A673 (cell line): ENCODE results near the gene EMC1. TPM values are rescaled to one million over a fixed set of nuclear protein-coding genes. Genes with fewer than 3 reads are reported as not detected.

Experiments
- BruUV-seq: library from RNA; stranded (reverse); fragments of 400-500 nt; replicated peaks from 2 replicates; lab custom pipeline; 2021; lab: Mats Ljungman, UMichigan
- CTCF ChIA-PET: fragments of 300-600 bp; sonication (Branson Sonifier 250); formaldehyde crosslinking; loops from one replicate; lab custom pipeline; 2022; ENCODE audit warnings: antibody characterized with exemption; lab: Charles Lee
- POLR2A ChIA-PET: fragments of 300-600 bp; sonication (Branson Sonifier 250); formaldehyde crosslinking; loops from one replicate; lab custom pipeline; 2022; ENCODE audit warnings: antibody characterized with exemption; ENCODE audit not compliant: low non-redundant PET; lab: Charles Lee
- DNase-seq: peaks from one replicate; pipeline ENCODE4 v3.0.0-alpha.2; 2015; ENCODE audit warnings: low spot score
- H3K27ac ChIP-seq: fragments of 200-600 bp; sonication (generic); 2 replicates; pipeline ENCODE4 v1.5.1; 2016; ENCODE audit warnings: mixed run types, low read depth, mild to moderate bottlenecking, mixed read lengths, antibody characterized with exemption, low read length; ENCODE audit not compliant: poor library complexity, severe bottlenecking
- H3K27me3 ChIP-seq: fragments of 200-600 bp; sonication (generic); replicated peaks from 2 replicates; pipeline ENCODE4 v1.6.1; 2017; ENCODE audit warnings: mixed run types, low read depth, mild to moderate bottlenecking, mixed read lengths, antibody characterized with exemption, low read length; ENCODE audit not compliant: insufficient read depth, poor library complexity
- H3K36me3 ChIP-seq: fragments of 200-600 bp; sonication (generic); 2 replicates; pipeline ENCODE4 v1.6.1; 2016; ENCODE audit warnings: mixed run types, mild to moderate bottlenecking, mixed read lengths, antibody characterized with exemption, low read length; ENCODE audit not compliant: insufficient read depth, poor library complexity, severe bottlenecking
- H3K4me1 ChIP-seq: fragments of 200-600 bp; sonication (generic); 2 replicates; pipeline ENCODE4 v1.6.1; 2017; ENCODE audit warnings: mixed run types, mild to moderate bottlenecking, mixed read lengths, antibody characterized with exemption, low read length; ENCODE audit not compliant: insufficient read depth, poor library complexity, severe bottlenecking
- H3K4me3 ChIP-seq: fragments of 200-600 bp; sonication (generic); 2 replicates; pipeline ENCODE4 v1.5.1; 2016; ENCODE audit warnings: low read depth, mixed run types, mild to moderate bottlenecking, mixed read lengths, low read length; ENCODE audit not compliant: poor library complexity, severe bottlenecking
- H3K9me3 ChIP-seq: fragments of 200-600 bp; sonication (generic); 2 replicates; pipeline ENCODE4 v1.6.1; 2016; ENCODE audit warnings: mixed run types, low read depth, mild to moderate bottlenecking, mixed read lengths, antibody characterized with exemption, low read length; ENCODE audit not compliant: poor library complexity, severe bottlenecking
- CTCF ChIP-seq: fragments of 300-800, 200-600 bp; sonication (generic); conservative IDR thresholded peaks from 2 replicates; pipeline ENCODE4 v1.5.1; 2017; ENCODE audit warnings: low read depth, mild to moderate bottlenecking, antibody characterized with exemption, low read length, moderate library complexity, mixed read lengths
- EZH2 ChIP-seq: fragments of 200-600 bp; sonication (generic); IDR thresholded peaks from 2 replicates; pipeline ENCODE4 v1.6.1; 2017; ENCODE audit warnings: borderline replicate concordance, low read depth, mild to moderate bottlenecking, mixed read lengths, antibody characterized with exemption, low read length; ENCODE audit not compliant: poor library complexity, severe bottlenecking
- intact Hi-C: fragments of 100-400 bp; cut with micrococcal nuclease; formaldehyde crosslinking; loops from one replicate; pipeline ENCODE4 v1.10.0; 2022; ENCODE audit not compliant: unreplicated experiment
- total RNA-seq: library from RNA; stranded (reverse); gene quantifications from 2 replicates; pipeline ENCODE4 v1.2.3, GENCODE V29; 2021

Gene EMC1
- total RNA-seq, 1 experiment from 2014 or later: 84.3 TPM

- ChIA-PET POLR2A (no interaction called here), CTCF (no interaction called here)
- no peaks in the 10 kb centered on the region for H3K4me1 ChIP-seq
- H3K4me3 ChIP-seq: no peak overlapping the region
- no peaks in the 10 kb centered on the region for H3K9me3 ChIP-seq
- intact Hi-C loops: loop anchor here (10.0 kb wide), 1 partner anchor 55 kb away; no protein-coding TSS in a partner anchor
- H3K27ac ChIP-seq: no peak overlapping the region
- no TSS peak for BruUV-seq
- H3K36me3 ChIP-seq: peaks cover 97% of the 10 kb centered on the region
- TF ChIP-seq CTCF (no peak), EZH2 (no peak)
- H3K27me3 ChIP-seq: no peaks in the 10 kb centered on the region
- no peak for DNase-seq
Measured at GRCh38 chr1:19169642-19170041, 81.7 kb downstream of the EMC1 start.

GRCh38 chr1:19167140-19167539 lies 84.2 kb downstream of the EMC1 start:
- no peaks in the 10 kb centered on the region for H3K4me1 ChIP-seq
- no peaks in the 10 kb centered on the region for H3K27me3 ChIP-seq
- DNase-seq: no peak
- BruUV-seq: no TSS peak
- intact Hi-C loops: loop anchor here (10.0 kb wide), 1 partner anchor 52 kb away; no protein-coding TSS in a partner anchor
- ChIA-PET POLR2A (no interaction called here), CTCF (no interaction called here)
- TF ChIP-seq CTCF (no peak), EZH2 (no peak)
- no peak overlapping the region for H3K4me3 ChIP-seq
- peaks cover 98% of the 10 kb centered on the region for H3K36me3 ChIP-seq
- H3K9me3 ChIP-seq: no peaks in the 10 kb centered on the region
- no peak overlapping the region for H3K27ac ChIP-seq

GRCh38 chr1:19166066-19166465 lies 85.3 kb downstream of the EMC1 start:
- H3K4me3 ChIP-seq: no peak overlapping the region
- H3K27me3 ChIP-seq: no peaks in the 10 kb centered on the region
- peaks cover 98% of the 10 kb centered on the region for H3K36me3 ChIP-seq
- CTCF ChIA-PET: interaction anchor here (1.1 kb wide), 1 partner anchor 253 kb away, joined by 3 read pairs; no protein-coding TSS in a partner anchor
- no peaks in the 10 kb centered on the region for H3K4me1 ChIP-seq
- DNase-seq: no peak
- intact Hi-C loops: loop anchor here (10.0 kb wide), 1 partner anchor 51 kb away; no protein-coding TSS in a partner anchor
- H3K9me3 ChIP-seq: no peaks in the 10 kb centered on the region
- H3K27ac ChIP-seq: no peak overlapping the region
- BruUV-seq: no TSS peak
- POLR2A ChIA-PET: no interaction called here
- TF ChIP-seq EZH2 (no peak), CTCF (no peak)

Other genes with a start within 250 kb of the EMC1 start
- gene UBR4, start 41.3 kb downstream of the EMC1 start, total RNA-seq: 214 and 221 TPM in 2 replicates
- gene MRTO4, start 281 bp upstream of the EMC1 start, total RNA-seq: 125 and 145 TPM in 2 replicates
- 1.9 and 2.6 TPM in 2 replicates for gene AKR7A3, start 37.2 kb upstream of the EMC1 start, total RNA-seq
- 57.2 and 61.5 TPM in 2 replicates for gene AKR7A2, start 60.6 kb upstream of the EMC1 start, total RNA-seq
- gene SLC66A1, start 60.8 kb upstream of the EMC1 start, total RNA-seq: 18.3 and 22.0 TPM in 2 replicates
- gene CAPZB, start 234.0 kb upstream of the EMC1 start, total RNA-seq: 206 and 214 TPM in 2 replicates